Gastroesophageal sphincter (tissue), 3 donors: ENCODE results near the gene UNC93A.

ENCODE experiments used
- POLR2A ChIP-seq, 2 donors: fragments of 450-650 bp; IDR thresholded peaks; one replicate each; pipeline ENCODE4 v1.6.1; 2017; ENCODE audit warnings: antibody characterized with exemption in 2 of 2, mild to moderate bottlenecking in 2 of 2, moderate library complexity in 1 of 2
- TF ChIP-seq, protein P1 (sequence below), 4 experiments: fragments of 200-600 bp in 2 of 4; fragments of 450-650 bp in 2 of 4; sonication (generic) in 1 of 4; IDR thresholded peaks; one replicate each; pipeline ENCODE4 v1.5.1; 2017 to 2019; ENCODE audit warnings: antibody characterized with exemption in 4 of 4, mild to moderate bottlenecking in 2 of 4, moderate library complexity in 2 of 4

DNA sequence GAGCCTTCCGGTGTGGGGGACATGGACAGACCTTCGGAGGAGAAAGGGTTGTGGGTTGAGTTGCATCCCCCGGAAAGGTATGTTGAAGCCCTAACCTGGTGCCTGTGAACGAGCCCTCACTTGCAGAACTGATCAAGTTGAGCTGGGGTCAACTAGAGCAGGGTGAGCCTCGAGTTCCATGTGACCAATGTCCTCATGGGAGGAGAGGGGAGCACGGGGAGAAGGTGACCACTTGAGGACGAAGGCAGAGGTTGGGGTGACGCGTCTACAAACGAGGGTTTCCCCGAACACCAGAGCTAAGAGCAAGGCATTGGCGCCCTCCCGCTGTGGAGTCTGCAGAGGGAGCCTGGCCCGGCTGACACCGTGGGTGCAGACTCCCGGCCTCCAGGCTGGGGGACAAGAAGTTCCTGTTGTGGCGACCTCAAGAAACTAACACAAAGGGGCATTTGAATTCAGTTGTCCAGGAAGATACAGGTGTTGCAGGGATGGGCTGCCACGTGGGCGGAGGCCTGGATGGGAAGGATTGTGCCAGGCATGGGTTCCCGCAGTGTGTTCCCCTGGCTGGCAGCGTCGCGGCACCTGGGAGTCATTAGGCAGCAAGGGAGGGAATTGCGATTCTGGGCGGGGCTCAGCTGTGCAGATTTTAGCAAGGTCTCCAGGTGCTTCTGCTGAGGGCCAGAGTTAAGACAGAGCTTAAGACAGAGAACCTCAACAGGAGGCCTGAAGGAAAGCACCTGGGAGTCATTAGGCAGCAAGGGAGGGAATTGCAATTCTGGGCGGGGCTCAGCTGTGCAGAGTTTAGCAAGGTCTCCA, 20.4 kb upstream of the UNC93A start:
- TF ChIP-seq, protein P1, sequence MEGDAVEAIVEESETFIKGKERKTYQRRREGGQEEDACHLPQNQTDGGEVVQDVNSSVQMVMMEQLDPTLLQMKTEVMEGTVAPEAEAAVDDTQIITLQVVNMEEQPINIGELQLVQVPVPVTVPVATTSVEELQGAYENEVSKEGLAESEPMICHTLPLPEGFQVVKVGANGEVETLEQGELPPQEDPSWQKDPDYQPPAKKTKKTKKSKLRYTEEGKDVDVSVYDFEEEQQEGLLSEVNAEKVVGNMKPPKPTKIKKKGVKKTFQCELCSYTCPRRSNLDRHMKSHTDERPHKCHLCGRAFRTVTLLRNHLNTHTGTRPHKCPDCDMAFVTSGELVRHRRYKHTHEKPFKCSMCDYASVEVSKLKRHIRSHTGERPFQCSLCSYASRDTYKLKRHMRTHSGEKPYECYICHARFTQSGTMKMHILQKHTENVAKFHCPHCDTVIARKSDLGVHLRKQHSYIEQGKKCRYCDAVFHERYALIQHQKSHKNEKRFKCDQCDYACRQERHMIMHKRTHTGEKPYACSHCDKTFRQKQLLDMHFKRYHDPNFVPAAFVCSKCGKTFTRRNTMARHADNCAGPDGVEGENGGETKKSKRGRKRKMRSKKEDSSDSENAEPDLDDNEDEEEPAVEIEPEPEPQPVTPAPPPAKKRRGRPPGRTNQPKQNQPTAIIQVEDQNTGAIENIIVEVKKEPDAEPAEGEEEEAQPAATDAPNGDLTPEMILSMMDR (IDR thresholded peaks at IDR 0.05): no peak
- TF ChIP-seq POLR2A (IDR thresholded peaks at IDR 0.05): no peak
